GM23248 (cell line): ENCODE data around the gene STAB2. TPM values are rescaled to one million over a fixed set of nuclear protein-coding genes. Genes with fewer than 3 reads are reported as not detected.

ENCODE experiments used
- DNase-seq: peaks from one replicate; pipeline ENCODE4 v3.0.0-alpha.2; 2015
- H2AFZ ChIP-seq: fragments of 200-600 bp; sonication (generic); 2 replicates; pipeline ENCODE4 v1.6.1; 2016; ENCODE audit warnings: antibody characterized with exemption
- H3F3A ChIP-seq: fragments of 200-600 bp; sonication (generic); 2 replicates; pipeline ENCODE4 v1.6.1; 2016; ENCODE audit warnings: mild to moderate bottlenecking, antibody characterized with exemption, mixed run types; ENCODE audit not compliant: insufficient read depth
- H3K27ac ChIP-seq: fragments of 200-600 bp; sonication (generic); 2 replicates; pipeline ENCODE4 v1.5.1; 2016; ENCODE audit warnings: mild to moderate bottlenecking
- H3K27me3 ChIP-seq: fragments of 200-600 bp; sonication (generic); replicated peaks from 2 replicates; pipeline ENCODE4 v1.6.1; 2016; ENCODE audit warnings: mild to moderate bottlenecking; ENCODE audit not compliant: insufficient read depth
- H3K36me3 ChIP-seq: fragments of 200-600 bp; sonication (generic); 2 replicates; pipeline ENCODE4 v1.6.1; 2016; ENCODE audit warnings: low read depth, mild to moderate bottlenecking
- H3K4me1 ChIP-seq: fragments of 200-600 bp; sonication (generic); 2 replicates; pipeline ENCODE4 v1.6.1; 2016; ENCODE audit warnings: mild to moderate bottlenecking; ENCODE audit not compliant: insufficient read depth
- H3K4me2 ChIP-seq: fragments of 200-600 bp; sonication (generic); one replicate; pipeline ENCODE4 v1.6.1; 2016; ENCODE audit warnings: mild to moderate bottlenecking; ENCODE audit not compliant: unreplicated experiment
- H3K4me3 ChIP-seq: fragments of 200-600 bp; sonication (generic); 2 replicates; pipeline ENCODE4 v1.5.1; 2016; ENCODE audit warnings: mild to moderate bottlenecking
- H3K79me2 ChIP-seq: fragments of 200-600 bp; sonication (generic); 2 replicates; pipeline ENCODE4 v1.6.1; 2016; ENCODE audit warnings: mild to moderate bottlenecking; ENCODE audit not compliant: insufficient read depth
- H3K9ac ChIP-seq: fragments of 200-600 bp; sonication (generic); 2 replicates; pipeline ENCODE4 v1.6.1; 2016; ENCODE audit warnings: mild to moderate bottlenecking
- H3K9me2 ChIP-seq: fragments of 200-600 bp; sonication (generic); 2 replicates; pipeline ENCODE4 v1.6.1; 2016; ENCODE audit warnings: mixed run types, mild to moderate bottlenecking, moderate library complexity; ENCODE audit not compliant: insufficient read depth
- H3K9me3 ChIP-seq: fragments of 200-600 bp; sonication (generic); one replicate; pipeline ENCODE4 v1.6.1; 2017; ENCODE audit warnings: low read depth
- H4K20me1 ChIP-seq: fragments of 200-600 bp; sonication (generic); 2 replicates; pipeline ENCODE4 v1.6.0; 2016; ENCODE audit not compliant: insufficient read depth
- EZH2 ChIP-seq: fragments of 200-600 bp; sonication (generic); IDR thresholded peaks from 2 replicates; pipeline ENCODE4 v1.6.1; 2018; ENCODE audit warnings: antibody characterized with exemption, mild to moderate bottlenecking; ENCODE audit not compliant: insufficient read depth, poor library complexity, severe bottlenecking
- EZH2phosphoT487 ChIP-seq: fragments of 200-600 bp; sonication (generic); IDR thresholded peaks from 2 replicates; pipeline ENCODE4 v1.6.1; 2018; ENCODE audit warnings: antibody characterized with exemption, moderate library complexity, mild to moderate bottlenecking, low read depth; ENCODE audit not compliant: insufficient read depth
- WGBS, 2 experiments: methylation state at CpG; one replicate each; pipeline ENCODE4 v1.1.6; 2015 to 2017; ENCODE audit warnings: low lambda C conversion rate in 2 of 2, low coverage in 1 of 2; ENCODE audit errors: missing lambda C conversion rate in 2 of 2; 5-methylcytosine and 5-hydroxymethylcytosine counted together
- in situ Hi-C: fragments of 300-500 bp; cut with MboI; formaldehyde crosslinking; loops from 2 replicates; pipeline ENCODE4 v1.15.0; 2020
- polyA plus RNA-seq: library from polyadenylated mRNA; unstranded; fragments of >200 nt; fragmentation: Nextera tagmentation; extraction: Ambion mirVana; gene quantifications from 2 replicates; pipeline ENCODE4 v1.2.1, GENCODE V29; 2016
- total RNA-seq: library from RNA; depleted of rRNA; stranded (reverse); fragments of >200 nt; shearing (Covaris generic); gene quantifications from 2 replicates; pipeline ENCODE4 v1.2.3, GENCODE V29; 2014

Gene STAB2
- total and polyA plus RNA-seq, 2 experiments from 2014 or later: not detected

DNA sequence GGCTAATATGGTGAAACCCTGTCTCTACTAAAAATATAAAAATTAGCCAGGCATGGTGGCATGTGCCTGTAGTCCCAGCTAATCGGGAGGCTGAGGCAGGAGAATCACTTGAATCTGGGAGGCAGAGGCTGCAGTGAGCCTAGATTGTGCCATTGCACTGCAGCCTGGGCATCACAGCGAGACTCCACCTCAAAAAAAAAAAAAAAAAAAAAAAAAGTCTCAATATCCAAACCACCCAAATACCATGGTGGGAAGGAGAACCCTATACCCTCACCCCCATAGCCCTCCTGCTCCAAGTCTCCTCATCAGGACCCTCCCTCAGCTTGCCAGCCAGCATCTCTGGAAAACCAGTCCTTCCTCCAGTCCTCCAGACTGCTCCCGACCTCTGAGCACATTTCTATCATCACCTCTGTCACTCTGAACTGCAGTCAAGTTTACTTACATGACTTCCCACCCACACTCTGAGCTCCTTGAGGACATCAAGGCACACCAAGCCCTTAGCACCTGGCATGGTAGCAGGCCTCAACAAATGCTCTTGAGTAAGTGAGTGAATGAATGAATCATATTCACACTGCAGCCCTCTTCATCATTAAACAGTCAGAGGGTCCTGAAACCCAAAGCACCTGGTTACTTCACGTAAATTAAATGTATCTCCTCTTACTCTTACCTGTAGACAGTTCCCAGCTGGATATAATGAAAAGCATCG is 218.7 kb downstream of the STAB2 start:
- H2AFZ ChIP-seq: no peak overlapping the region
- peaks cover 41% of the 10 kb centered on the region for H3K4me1 ChIP-seq
- in situ Hi-C loops: no loop called here
- no peaks in the 10 kb centered on the region for H3K36me3 ChIP-seq
- H4K20me1 ChIP-seq: no peaks in the 10 kb centered on the region
- H3K27ac ChIP-seq: peak overlapping the region; percentile 85
- 82 to 91% methylated on average over 5 of the region's 5 CpGs for WGBS, 2 experiments
- H3K4me2 ChIP-seq: peak overlapping the region; percentile 71
- peak overlapping the region; percentile 46; the same call in 1 of the 2 replicates for H3K4me3 ChIP-seq
- no peaks in the 10 kb centered on the region for H3K27me3 ChIP-seq
- H3K9me2 ChIP-seq: no peaks in the 10 kb centered on the region
- no peak overlapping the region for H3K9ac ChIP-seq
- peaks cover 40% of the 10 kb centered on the region for H3F3A ChIP-seq
- H3K79me2 ChIP-seq: peaks cover 6% of the 10 kb centered on the region; the same call in 1 of the 2 replicates
- no peaks in the 10 kb centered on the region for H3K9me3 ChIP-seq
- no peak for TF ChIP-seq EZH2
- no peak for TF ChIP-seq EZH2phosphoT487
- no peak for DNase-seq

DNA sequence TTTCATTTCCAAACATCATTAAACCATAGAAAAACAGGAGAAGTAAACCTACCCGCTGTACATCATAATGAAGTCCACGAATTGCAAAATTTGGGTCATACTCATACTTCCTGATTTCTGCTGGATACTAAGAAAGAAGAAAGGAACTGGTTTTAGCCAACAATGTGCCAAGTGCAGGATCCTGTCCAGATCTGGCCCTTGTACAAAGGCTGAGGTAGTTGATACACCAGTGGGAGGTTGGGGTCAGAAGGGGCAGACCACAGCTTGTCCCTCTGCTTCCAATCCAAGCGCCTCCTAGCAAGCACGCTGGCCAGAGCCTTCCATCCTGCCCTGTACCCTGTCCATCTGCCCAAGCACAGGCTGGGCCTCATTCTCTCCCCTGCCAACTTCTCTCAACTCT is 219.7 kb downstream of the STAB2 start:
- Histone ChIP-seq H3K4me1 (peaks cover 39% of the 10 kb centered on the region), H3K27me3 (no peaks in the 10 kb centered on the region), H3K9me3 (no peaks in the 10 kb centered on the region), H3K79me2 (peaks cover 6% of the 10 kb centered on the region; the same call in 1 of the 2 replicates), H3K4me2 (no peak overlapping the region), H4K20me1 (no peaks in the 10 kb centered on the region), H3F3A (peaks cover 40% of the 10 kb centered on the region), H3K9ac (no peak overlapping the region), H3K27ac (no peak overlapping the region), H3K4me3 (no peak overlapping the region), H3K9me2 (no peaks in the 10 kb centered on the region), H3K36me3 (no peaks in the 10 kb centered on the region), H2AFZ (no peak overlapping the region)
- TF ChIP-seq EZH2 (no peak), EZH2phosphoT487 (no peak)
- in situ Hi-C loops: no loop called here
- DNase-seq: no peak
- WGBS, 2 experiments: 97 to 98% methylated on average over 4 of the region's 4 CpGs

DNA sequence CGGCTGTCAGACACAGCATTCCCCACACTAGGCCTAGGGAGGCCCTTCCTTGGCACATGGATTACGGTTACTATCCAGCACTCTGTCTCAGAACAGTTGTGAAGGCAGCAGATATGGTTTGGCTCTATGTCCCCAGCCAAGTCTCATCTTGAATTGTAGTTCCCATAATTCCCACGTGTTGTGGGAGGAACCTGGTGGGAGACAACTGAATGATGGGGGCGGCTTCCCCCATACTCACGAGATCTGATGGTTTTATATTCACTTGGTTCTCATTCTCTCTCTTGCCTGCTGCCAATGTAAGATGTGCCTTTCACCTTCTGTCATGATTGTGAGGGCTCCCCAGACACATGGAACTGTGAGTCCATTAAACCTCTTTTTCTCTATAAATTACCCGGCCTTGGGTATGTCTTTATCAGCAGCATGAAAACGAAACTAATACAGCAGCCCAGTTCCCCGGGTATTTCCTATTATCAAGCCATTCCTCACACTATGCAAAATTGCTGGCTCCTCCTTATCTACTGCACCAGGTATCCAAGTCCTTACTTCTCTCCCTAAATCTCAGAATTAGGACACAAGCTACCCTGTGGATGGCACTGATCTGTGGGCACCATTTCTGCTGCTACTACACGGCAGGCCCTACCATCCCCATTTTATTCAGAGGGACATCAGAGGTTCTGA is 220.6 kb downstream of the STAB2 start:
- H3K79me2 ChIP-seq: peaks cover 6% of the 10 kb centered on the region; the same call in 1 of the 2 replicates
- no peaks in the 10 kb centered on the region for H3K9me3 ChIP-seq
- no peak overlapping the region for H3K4me3 ChIP-seq
- H4K20me1 ChIP-seq: no peaks in the 10 kb centered on the region
- H3K27ac ChIP-seq: no peak overlapping the region
- no peak overlapping the region for H3K4me2 ChIP-seq
- no peaks in the 10 kb centered on the region for H3K27me3 ChIP-seq
- no peak for TF ChIP-seq EZH2
- TF ChIP-seq EZH2phosphoT487: no peak
- peaks cover 30% of the 10 kb centered on the region for H3K4me1 ChIP-seq
- no peaks in the 10 kb centered on the region for H3K9me2 ChIP-seq
- no peak for DNase-seq
- H3K36me3 ChIP-seq: no peaks in the 10 kb centered on the region
- no peak overlapping the region for H3K9ac ChIP-seq
- WGBS, 2 experiments: 91 to 92% methylated on average over 9 of the region's 9 CpGs
- in situ Hi-C loops: no loop called here
- peaks cover 32% of the 10 kb centered on the region for H3F3A ChIP-seq
- H2AFZ ChIP-seq: no peak overlapping the region

DNA sequence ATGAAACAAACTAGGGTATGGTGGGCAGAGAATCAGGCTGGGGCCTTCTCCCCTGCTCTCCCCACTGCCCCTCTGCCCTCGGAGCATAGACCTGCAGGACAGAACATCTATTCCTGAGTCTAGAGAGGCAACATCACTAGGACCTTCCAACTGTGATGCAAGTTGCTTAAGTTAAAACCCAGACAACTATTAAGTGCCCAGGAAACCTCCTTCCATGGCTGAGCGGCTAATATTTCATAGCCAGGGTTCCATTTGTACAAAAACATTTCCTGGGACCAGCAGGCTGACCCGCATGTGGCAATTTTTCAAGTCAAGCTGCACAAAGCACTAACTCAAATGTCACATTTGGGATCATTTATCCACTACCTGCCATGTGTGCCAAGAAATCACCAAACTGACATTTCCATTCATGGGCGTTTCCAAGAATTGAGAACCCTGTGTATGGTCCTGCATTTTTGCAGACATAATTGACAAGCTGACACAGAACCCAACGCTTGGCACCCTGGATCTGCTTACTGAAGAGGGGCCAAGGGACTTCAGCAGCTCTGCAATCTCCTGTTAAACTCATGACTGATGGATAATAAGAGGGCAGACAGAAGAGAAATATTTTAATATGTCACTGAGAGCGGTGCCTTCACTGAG is 221.3 kb downstream of the STAB2 start:
- Histone ChIP-seq H3K9me2 (no peaks in the 10 kb centered on the region), H3K9me3 (no peaks in the 10 kb centered on the region), H3K27me3 (no peaks in the 10 kb centered on the region), H3K27ac (no peak overlapping the region), H3F3A (peaks cover 27% of the 10 kb centered on the region), H3K4me3 (no peak overlapping the region), H3K4me2 (no peak overlapping the region), H4K20me1 (no peaks in the 10 kb centered on the region), H3K79me2 (peaks cover 6% of the 10 kb centered on the region; the same call in 1 of the 2 replicates), H2AFZ (no peak overlapping the region), H3K9ac (no peak overlapping the region), H3K36me3 (no peaks in the 10 kb centered on the region), H3K4me1 (peaks cover 24% of the 10 kb centered on the region)
- in situ Hi-C loops: no loop called here
- no peak for TF ChIP-seq EZH2phosphoT487
- no peak for TF ChIP-seq EZH2
- WGBS, 2 experiments: 59 to 61% methylated on average over 6 of the region's 6 CpGs
- DNase-seq: no peak
